K562 (cell line): ENCODE data around the gene CENPH. TPM values are rescaled to one million over a fixed set of nuclear protein-coding genes. Genes with fewer than 3 reads are reported as not detected.
A peak's percentile ranks its signal among the peaks of the same experiment; 100 is the strongest.

Experiments used
- BCOR ChIP-seq: fragments of 450-650 bp; IDR thresholded peaks from 2 replicates; pipeline ENCODE4 v1.6.1; 2016
- BHLHE40 ChIP-seq: IDR thresholded peaks from 2 replicates; pipeline ENCODE4 v1.6.1; 2011; ENCODE audit warnings: low read length, improper control_type of control experiment
- CTBP1 ChIP-seq: fragments of 450-650 bp; IDR thresholded peaks from 2 replicates; pipeline ENCODE4 v1.6.1; 2016; ENCODE audit warnings: borderline replicate concordance
- HDAC1 ChIP-seq, 2 experiments: fragments of 450-650 bp; IDR thresholded peaks; 2 replicates each; pipeline ENCODE4 v1.6.1; 2016 to 2017; ENCODE audit warnings: inconsistent platforms in 1 of 2, mild to moderate bottlenecking in 1 of 2, moderate library complexity in 1 of 2
- HDAC3 ChIP-seq: fragments of 450-650 bp; IDR thresholded peaks from 2 replicates; pipeline ENCODE4 v1.6.1; 2018; ENCODE audit warnings: borderline replicate concordance, mild to moderate bottlenecking, moderate library complexity; ENCODE audit not compliant: partially characterized antibody
- KAT8 ChIP-seq: fragments of 450-650 bp; IDR thresholded peaks from 2 replicates; pipeline ENCODE4 v1.6.1; 2016; ENCODE audit warnings: low read depth, mild to moderate bottlenecking
- NCOA1 ChIP-seq: fragments of 450-650 bp; IDR thresholded peaks from 2 replicates; pipeline ENCODE4 v1.6.1; 2016; ENCODE audit warnings: low read depth
- NCOA4 ChIP-seq: fragments of 450-650 bp; IDR thresholded peaks from 2 replicates; pipeline ENCODE4 v1.6.1; 2018; ENCODE audit warnings: mild to moderate bottlenecking; ENCODE audit not compliant: partially characterized antibody
- PPARD ChIP-seq: fragments of 250-450 bp; sonication (Bioruptor Pico); IDR thresholded peaks from 2 replicates; pipeline ENCODE4 v1.8.0; 2022; ENCODE audit warnings: inconsistent platforms, mild to moderate bottlenecking, moderate library complexity
- SRSF3 ChIP-seq: fragments of 200-400 bp; formaldehyde crosslinking; IDR thresholded peaks from 2 replicates; pipeline ENCODE4 v1.6.1; 2016; ENCODE audit warnings: mild to moderate bottlenecking, low read length, moderate library complexity; ENCODE audit not compliant: insufficient read depth
- TCF3 ChIP-seq: sonication (generic); formaldehyde crosslinking; IDR thresholded peaks from 2 replicates; pipeline ENCODE4 v1.4.0; 2020; ENCODE audit warnings: mild to moderate bottlenecking, missing genetic modification reagents
- ZNF146 ChIP-seq: IDR thresholded peaks from one replicate; pipeline ENCODE4 v1.6.1; 2018; ENCODE audit warnings: missing compliant biosample characterization; ENCODE audit not compliant: unreplicated experiment
- ZNF239 ChIP-seq: fragments of 250-450 bp; sonication (Bioruptor Pico); IDR thresholded peaks from 2 replicates; pipeline ENCODE4 v1.4.0; 2020; ENCODE audit warnings: mild to moderate bottlenecking
- ZNF407 ChIP-seq: fragments of 450-650 bp; IDR thresholded peaks from 2 replicates; pipeline ENCODE4 v1.6.1; 2016; ENCODE audit warnings: low read depth
- ZSCAN32 ChIP-seq: fragments of 450-650 bp; formaldehyde crosslinking; IDR thresholded peaks from 2 replicates; pipeline ENCODE4 v1.4.0; 2020; ENCODE audit warnings: mild to moderate bottlenecking, moderate library complexity
- polyA plus RNA-seq, 8 experiments: library from polyadenylated mRNA; depleted of rRNA in 4 of 8; stranded (reverse) in 5 of 8; unstranded in 3 of 8; fragments of >200 nt; fragmentation: Nextera tagmentation in 2 of 8; fragmentation: Illumina TruSeq in 1 of 8; extraction: Ambion mirVana in 2 of 8; extraction: Trizol in 1 of 8; gene quantifications; 2 replicates each; pipeline versions ENCODE4 v1.2.1 to v1.2.3, GENCODE V29; 2011 to 2014; ENCODE audit warnings: inconsistent platforms in 1 of 8, missing spikeins in 1 of 8
- total RNA-seq, 7 experiments: library from RNA; depleted of rRNA in 6 of 7; stranded (reverse); fragments of >200 nt in 6 of 7; fragmentation: Illumina TruSeq in 2 of 7; extraction: Trizol in 2 of 7; gene quantifications; 2 replicates each; pipeline versions ENCODE4 v1.2.1 to v1.2.3, GENCODE V29; 2011 to 2021; ENCODE audit warnings: low replicate concordance in 1 of 7
- TF ChIP-seq, protein P1 (sequence below): fragments of 250-450 bp; sonication (Bioruptor Pico); IDR thresholded peaks from 2 replicates; pipeline ENCODE4 v1.8.0; 2021; ENCODE audit warnings: mild to moderate bottlenecking, moderate library complexity
- TF ChIP-seq, protein P2 (sequence below): fragments of 250-450 bp; sonication (Bioruptor Pico); IDR thresholded peaks from 2 replicates; pipeline ENCODE4 v1.8.0; 2021; ENCODE audit warnings: moderate library complexity, mild to moderate bottlenecking, inconsistent platforms

The CENPH gene
- total and polyA plus RNA-seq, 9 of the 15 experiments (the other 6 are each of a cell fraction or from before 2014, with no cell fraction given): 10.5 to 124 (median 74.9) TPM

GRCh38 chr5:69189162-69190086 is at the start of gene CENPH (continued):
- no peak for TF ChIP-seq HDAC3
- no peak; the same call in 1 of the 2 replicates for TF ChIP-seq ZNF239 (CRISPR knock-in tag)
- no peak for TF ChIP-seq KAT8
- TF ChIP-seq, protein P1, sequence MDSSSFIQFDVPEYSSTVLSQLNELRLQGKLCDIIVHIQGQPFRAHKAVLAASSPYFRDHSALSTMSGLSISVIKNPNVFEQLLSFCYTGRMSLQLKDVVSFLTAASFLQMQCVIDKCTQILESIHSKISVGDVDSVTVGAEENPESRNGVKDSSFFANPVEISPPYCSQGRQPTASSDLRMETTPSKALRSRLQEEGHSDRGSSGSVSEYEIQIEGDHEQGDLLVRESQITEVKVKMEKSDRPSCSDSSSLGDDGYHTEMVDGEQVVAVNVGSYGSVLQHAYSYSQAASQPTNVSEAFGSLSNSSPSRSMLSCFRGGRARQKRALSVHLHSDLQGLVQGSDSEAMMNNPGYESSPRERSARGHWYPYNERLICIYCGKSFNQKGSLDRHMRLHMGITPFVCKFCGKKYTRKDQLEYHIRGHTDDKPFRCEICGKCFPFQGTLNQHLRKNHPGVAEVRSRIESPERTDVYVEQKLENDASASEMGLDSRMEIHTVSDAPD (CRISPR knock-in tag): no peak
- peak in 1 of 2 experiments; percentile 95; a peak in 2 of 4 replicates for TF ChIP-seq HDAC1 (IDR thresholded peaks at IDR 0.05)
- TF ChIP-seq NCOA4: no peak
- TF ChIP-seq BCOR: peak; percentile 34; the same call in 1 of the 2 replicates
- 0 out of 2 replicates have a peak, but pooled peaks have one; percentile 10 for TF ChIP-seq TCF3 (CRISPR knock-in tag)
- TF ChIP-seq CTBP1: peak; percentile 21; the same call in 1 of the 2 replicates
- peak; percentile 28; the same call in 1 of the 2 replicates for TF ChIP-seq BHLHE40
- no peak for TF ChIP-seq SRSF3
- no peak for TF ChIP-seq ZNF146
- TF ChIP-seq, protein P2, sequence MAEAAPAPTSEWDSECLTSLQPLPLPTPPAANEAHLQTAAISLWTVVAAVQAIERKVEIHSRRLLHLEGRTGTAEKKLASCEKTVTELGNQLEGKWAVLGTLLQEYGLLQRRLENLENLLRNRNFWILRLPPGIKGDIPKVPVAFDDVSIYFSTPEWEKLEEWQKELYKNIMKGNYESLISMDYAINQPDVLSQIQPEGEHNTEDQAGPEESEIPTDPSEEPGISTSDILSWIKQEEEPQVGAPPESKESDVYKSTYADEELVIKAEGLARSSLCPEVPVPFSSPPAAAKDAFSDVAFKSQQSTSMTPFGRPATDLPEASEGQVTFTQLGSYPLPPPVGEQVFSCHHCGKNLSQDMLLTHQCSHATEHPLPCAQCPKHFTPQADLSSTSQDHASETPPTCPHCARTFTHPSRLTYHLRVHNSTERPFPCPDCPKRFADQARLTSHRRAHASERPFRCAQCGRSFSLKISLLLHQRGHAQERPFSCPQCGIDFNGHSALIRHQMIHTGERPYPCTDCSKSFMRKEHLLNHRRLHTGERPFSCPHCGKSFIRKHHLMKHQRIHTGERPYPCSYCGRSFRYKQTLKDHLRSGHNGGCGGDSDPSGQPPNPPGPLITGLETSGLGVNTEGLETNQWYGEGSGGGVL: no peak
- no peak for TF ChIP-seq ZNF407
- TF ChIP-seq NCOA1: no peak
- TF ChIP-seq PPARD (CRISPR knock-in tag): no peak
- TF ChIP-seq ZSCAN32 (CRISPR knock-in tag): no peak
